GM19467 (cell line): ENCODE data around the gene MSH3.

Experiments used
- ATAC-seq: cut with Tn5 transposase; IDR thresholded peaks from one replicate; pipeline ENCODE4 v1.9.1; 2021; ENCODE audit warnings: mild to moderate bottlenecking, moderate library complexity; ENCODE audit not compliant: unreplicated experiment

Gene MSH3

GRCh38 chr5:80654391-80655230 is at the start of gene MSH3, which contains the start of gene DHFR:
Gene MSH3, plus strand, starts transcription at chr5:80654652. Its CDS starts 76 bp downstream, at chr5:80654728.
Gene DHFR, minus strand, starts transcription at chr5:80654983. Its CDS starts 494 bp downstream, at chr5:80654489.
- peak; percentile 33 for ATAC-seq

DNA sequence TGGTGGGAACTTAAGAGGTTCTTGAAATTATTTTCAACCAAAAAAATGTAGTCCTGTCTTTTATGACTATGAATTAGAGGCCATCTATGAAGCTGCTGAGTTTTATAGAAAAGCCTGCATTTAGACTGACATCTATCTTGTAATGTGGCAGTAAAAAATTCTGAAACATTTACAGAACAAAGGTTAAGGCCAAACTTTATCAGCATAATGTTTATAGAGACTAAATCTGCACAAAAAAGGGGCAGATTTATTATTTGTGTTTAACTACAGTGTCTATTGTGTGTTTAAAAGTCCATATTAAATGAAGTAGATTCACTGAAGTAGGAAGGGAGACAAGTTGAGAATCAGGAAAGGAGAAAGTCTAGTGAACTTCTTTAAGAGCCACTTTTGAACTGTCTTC is 47.1 kb upstream of the MSH3 start:
- no peak for ATAC-seq

DNA sequence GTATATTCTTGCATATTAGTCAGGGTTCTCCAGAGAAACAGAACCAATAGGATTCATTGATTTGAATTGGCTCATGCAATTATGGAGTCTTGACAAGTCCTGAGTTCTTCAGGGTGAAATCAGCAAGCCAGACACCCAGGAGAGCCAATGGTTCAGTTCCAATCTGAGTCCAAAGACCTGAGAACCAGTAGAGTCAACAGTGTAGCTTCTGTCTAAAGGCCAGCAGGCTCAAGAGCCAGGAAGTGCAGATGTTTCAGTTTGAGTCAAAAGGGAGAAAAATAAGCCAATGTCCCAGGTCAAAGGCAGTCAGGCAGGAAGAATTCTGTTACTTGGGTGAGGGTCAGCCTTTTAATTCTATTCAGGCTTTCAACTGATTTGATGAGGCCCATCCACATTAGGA is 46.6 kb upstream of the MSH3 start:
- ATAC-seq: no peak

- no peak for ATAC-seq
Observed at GRCh38 chr5:80608731-80609130, 45.7 kb upstream of the MSH3 start.

DNA sequence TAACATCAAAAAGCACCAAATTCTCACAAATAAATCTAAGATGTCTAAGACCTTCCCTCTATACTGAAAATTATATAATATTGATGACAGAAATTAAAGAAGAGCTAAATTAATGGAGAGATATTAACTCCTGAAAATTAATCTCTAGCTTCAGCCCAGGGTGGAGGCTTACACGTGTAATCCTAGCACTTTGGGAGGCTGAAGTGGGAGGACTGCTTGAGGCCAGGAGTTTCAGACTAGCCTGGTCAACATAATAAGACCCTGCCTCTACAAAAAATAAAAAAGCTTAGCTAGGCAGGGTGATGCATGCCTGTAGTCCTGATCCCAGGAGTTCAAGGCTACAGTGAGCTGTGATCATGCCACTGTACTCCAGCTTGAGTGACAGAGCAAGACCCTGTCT is 44.8 kb upstream of the MSH3 start:
- ATAC-seq: no peak

DNA sequence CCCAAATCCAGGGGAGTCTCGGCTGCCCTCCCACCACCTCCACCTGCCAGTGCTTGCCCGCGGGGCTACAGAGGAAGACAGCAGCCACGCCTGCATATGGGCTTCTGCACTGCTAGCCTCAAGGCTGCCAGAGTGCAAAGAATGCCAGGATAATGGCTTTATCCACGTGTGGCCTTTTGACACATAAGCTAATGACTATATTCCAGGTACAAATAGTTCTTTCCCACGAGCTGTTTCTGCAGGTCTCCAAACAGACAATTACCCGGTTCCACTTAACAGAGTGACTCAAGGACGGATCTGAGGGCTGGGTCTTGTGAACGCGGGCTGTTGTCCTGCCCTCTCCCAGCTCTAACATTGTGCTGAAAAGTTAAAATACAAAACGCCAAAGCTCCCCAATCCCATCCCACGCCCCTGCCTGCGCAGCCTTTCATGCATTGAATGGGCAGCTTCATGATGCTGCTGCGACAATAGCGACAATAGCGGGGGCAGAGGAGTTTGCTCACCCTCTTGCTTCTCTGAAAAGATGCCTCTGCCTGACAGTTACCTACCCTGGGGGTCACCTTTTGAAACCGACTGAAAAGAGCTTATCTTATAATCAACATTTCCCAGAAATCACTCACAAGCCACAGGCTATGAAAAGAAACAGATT is 39.1 kb upstream of the MSH3 start:
- no peak for ATAC-seq

GRCh38 chr5:80618438-80618837 is 36.0 kb upstream of the MSH3 start:
- ATAC-seq: no peak

- no peak for ATAC-seq
Observed at GRCh38 chr5:80619086-80619485, 35.4 kb upstream of the MSH3 start.

- ATAC-seq: no peak
Observed at GRCh38 chr5:80620211-80620610, 34.2 kb upstream of the MSH3 start.

- no peak for ATAC-seq
Observed at GRCh38 chr5:80622756-80623155, 31.7 kb upstream of the MSH3 start.

DNA sequence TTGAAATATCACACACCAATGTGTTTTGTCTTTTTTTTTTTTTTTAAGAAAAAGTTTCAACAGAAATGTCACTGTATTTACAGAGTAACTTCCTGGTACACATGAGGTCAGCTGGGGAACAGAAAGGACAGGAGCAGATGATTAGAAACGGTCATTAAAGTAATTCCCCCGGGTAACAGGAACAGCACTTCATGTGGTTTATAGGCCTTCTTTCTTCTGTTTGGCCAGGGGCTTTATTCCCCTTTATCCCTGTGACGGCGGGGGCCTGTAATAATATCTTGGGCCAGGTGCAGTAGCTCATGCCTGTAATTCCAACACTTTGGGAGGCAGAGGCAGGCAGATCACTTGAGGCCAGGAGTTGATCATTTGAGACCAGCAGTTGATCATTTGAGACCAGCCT is 30.5 kb upstream of the MSH3 start:
- no peak for ATAC-seq

- no peak for ATAC-seq
Observed at GRCh38 chr5:80625230-80625629, 29.2 kb upstream of the MSH3 start.

DNA sequence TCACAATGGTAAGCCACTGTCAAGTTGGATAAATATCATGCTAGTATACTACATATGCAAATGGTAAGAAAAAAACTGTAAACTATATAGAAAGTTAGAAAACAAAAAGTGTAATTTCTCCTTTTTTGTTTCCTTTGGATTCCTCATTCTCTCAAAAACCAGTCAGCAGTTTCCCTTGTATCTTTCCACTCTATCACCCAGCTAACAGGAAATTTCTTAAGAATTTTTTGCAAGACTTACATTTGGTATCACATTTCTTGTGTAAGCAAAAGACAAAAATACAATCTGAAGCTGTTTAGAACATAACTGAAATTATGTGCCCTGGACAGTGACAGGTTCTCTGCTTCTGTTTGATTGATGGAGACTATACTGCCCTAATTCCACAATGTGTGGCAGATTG is 25.2 kb upstream of the MSH3 start:
- ATAC-seq: no peak

GRCh38 chr5:80631278-80632259 is 22.9 kb upstream of the MSH3 start:
- ATAC-seq: no peak

DNA sequence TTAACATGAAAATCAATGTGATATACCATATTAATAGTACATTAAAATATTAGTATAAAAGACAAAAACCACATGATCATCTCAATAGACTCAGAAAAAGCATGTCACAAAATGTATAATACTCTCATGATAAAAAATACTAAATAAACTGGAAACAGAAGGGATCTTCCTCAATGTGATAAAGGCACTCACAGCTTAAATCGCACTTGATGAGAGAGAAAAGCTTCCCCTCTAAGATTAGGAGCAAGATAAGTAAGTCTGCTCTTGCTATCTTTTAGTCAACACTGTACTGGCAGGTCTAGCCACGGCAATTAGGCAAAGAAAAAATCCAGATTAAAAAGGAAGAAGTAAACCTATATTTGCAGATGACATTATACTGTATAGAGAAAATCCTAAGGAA is 21.8 kb upstream of the MSH3 start:
- ATAC-seq: no peak

GRCh38 chr5:80634193-80634592 is 20.3 kb upstream of the MSH3 start:
- no peak for ATAC-seq

DNA sequence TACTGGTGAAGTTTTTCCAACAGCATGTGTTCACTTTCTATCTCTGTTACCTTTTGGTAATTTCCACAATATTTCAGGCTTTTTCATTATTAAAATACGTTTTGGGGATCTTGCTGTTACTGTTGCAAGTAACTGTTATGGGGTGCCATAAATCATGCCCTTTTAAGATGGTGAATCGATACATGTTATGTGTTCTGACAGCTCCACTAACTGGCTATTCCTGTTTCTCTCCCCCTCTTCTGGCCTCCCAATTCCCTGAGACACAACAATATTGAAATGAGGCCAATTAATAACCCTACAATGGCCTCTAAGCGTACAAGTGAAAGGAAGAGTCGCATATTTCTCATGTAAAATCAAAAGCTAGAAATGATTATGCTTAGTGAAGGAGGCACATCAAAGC is 13.1 kb upstream of the MSH3 start:
- ATAC-seq: no peak

DNA sequence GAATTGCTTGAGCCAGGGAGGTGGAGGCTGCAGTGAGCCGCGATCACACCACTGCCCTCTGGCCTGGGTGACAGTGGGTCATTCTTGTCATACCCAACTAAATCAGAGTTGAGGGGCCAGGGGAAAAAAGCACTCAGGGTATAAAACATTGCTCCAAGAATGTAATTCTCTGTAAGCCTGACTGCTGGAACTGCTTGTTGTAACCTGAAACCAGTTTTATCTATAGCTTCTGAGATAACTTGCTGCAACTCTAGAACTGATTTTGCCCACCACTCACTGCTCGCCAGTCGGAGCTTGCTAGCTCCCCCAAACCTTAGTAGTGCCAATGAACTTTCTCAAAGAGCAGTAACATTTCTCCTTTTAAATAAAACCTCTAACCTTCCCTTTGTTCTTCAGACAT is 9.6 kb upstream of the MSH3 start:
- no peak for ATAC-seq

DNA sequence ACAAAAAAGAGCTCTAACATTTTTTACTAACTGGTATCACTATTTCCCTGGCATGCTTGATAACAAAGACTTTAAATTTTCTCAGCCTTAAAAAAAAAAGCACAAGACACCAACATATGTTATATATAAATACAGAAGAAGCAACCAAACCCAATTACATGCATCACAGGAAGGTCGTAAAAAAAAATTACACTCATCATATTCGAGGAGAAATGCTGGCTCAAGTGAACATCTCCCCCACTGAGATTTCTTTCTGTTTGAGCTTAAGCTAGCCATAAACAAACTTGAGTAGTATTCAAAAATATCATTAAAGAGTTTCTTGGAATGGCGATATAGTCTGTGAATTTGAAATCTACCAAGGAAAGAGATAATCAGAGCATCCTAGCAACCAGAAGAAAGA is 7.5 kb upstream of the MSH3 start:
- no peak for ATAC-seq

- ATAC-seq: no peak
Observed at GRCh38 chr5:80653502-80653901, 950 bp upstream of the MSH3 start.

- no peak for ATAC-seq
Observed at GRCh38 chr5:80654054-80654390, 430 bp upstream of the MSH3 start.
